ENCODE measurements around the gene ELP4.
"Not testable (repeated sequence)": the region's sequence is repeated elsewhere in the genome, so short reads cannot be mapped to it uniquely, and the experiment has no call there.

Gene ELP4

DNA sequence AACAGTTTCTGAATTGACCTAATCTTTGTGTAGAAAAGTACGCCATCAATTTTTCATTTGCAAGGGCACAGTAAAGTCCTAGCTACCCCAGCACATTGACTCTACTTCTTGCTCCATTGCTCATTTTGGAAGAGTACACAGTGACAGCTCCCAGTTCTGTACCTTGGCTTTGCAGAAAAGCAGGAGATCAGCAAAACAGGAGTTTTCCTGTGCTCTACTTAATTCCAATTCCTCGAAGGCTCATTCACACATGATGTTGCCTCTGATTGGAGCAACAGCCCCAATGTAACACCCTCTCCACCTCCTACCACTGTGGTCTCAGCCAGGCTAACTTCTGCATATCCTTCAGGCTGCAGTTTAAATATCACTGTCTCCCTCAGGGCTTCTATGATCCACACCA, 182.9 kb downstream of the ELP4 start:
- in situ Hi-C loops (cut with MboI; ENCODE audit: low sequenced_read_pairs): no loop called here

- in situ Hi-C loops (cut with MboI; ENCODE audit: low sequenced_read_pairs): not testable (repeated sequence)
These were observed 187.5 kb downstream of the ELP4 start for GRCh38 chr11:31697049-31697448.

DNA sequence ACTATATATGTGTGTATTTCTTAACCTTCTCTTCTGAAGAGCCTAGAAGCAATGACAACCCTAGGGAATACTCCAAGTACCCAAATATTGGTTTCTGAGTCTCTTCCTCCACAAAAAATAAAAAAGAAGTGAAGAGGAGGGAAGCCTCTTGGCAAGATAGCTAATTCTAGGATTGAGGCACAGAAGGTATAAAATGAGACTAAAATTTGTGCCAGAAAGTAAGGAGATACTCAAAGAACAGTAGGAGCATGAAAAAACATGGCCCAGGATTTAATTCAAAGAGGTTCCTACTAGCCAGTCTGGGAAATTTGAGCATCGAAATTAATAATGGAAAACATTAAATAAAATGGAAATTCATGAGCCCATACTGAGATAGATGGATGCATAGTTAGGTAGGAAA, 189.5 kb downstream of the ELP4 start:
- in situ Hi-C loops (cut with MboI; ENCODE audit: low sequenced_read_pairs): no loop called here

- in situ Hi-C loops (cut with MboI; ENCODE audit: low sequenced_read_pairs): no loop called here
These were observed 193.4 kb downstream of the ELP4 start for GRCh38 chr11:31702966-31703365.

GRCh38 chr11:31706357-31706756, 196.8 kb downstream of the ELP4 start:
- in situ Hi-C loops (cut with MboI; ENCODE audit: low sequenced_read_pairs): no loop called here

DNA sequence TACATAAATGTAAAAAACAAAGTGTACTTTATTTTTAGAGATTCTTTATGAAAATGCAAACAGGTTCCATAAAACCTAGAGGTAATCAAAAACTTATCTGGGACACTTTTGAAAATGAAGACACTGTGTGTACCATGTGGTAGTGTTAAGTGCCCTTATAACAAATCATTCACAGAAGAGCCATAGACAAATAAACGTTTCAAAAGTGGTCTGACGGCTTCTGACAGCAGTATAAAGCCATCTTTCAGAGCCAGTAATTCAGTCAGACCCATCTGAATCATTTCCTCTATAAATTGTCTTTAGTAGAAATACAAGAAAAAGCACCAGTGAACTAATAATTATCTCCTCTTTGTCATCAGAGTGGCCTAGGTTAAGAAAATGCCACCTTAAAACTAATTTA, 201.6 kb downstream of the ELP4 start:
- in situ Hi-C loops (cut with MboI; ENCODE audit: low sequenced_read_pairs): no loop called here

GRCh38 chr11:31712851-31713250, 203.3 kb downstream of the ELP4 start:
- in situ Hi-C loops (cut with MboI; ENCODE audit: low sequenced_read_pairs): no loop called here

DNA sequence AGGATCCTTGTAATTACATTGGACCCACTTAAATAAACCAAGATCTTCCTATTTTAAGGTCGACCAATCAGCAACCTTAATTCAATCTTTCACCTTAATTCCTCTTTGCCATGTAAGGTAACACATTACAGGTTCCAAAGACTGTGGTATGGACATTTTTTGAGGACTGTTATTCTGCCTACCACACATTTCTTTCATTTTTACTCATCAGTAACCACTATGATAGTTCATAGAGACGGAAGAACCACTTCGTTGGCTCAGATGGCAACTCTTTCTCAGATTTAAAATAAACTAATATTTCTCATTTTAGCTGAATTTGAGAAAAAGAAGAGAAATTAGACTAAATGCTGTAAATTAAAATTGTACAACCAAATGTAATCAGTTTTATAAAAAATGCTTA, 205.3 kb downstream of the ELP4 start:
- in situ Hi-C loops (cut with MboI; ENCODE audit: low sequenced_read_pairs): no loop called here

GRCh38 chr11:31720225-31720624, 210.7 kb downstream of the ELP4 start:
- in situ Hi-C loops (cut with MboI; ENCODE audit: low sequenced_read_pairs): no loop called here

DNA sequence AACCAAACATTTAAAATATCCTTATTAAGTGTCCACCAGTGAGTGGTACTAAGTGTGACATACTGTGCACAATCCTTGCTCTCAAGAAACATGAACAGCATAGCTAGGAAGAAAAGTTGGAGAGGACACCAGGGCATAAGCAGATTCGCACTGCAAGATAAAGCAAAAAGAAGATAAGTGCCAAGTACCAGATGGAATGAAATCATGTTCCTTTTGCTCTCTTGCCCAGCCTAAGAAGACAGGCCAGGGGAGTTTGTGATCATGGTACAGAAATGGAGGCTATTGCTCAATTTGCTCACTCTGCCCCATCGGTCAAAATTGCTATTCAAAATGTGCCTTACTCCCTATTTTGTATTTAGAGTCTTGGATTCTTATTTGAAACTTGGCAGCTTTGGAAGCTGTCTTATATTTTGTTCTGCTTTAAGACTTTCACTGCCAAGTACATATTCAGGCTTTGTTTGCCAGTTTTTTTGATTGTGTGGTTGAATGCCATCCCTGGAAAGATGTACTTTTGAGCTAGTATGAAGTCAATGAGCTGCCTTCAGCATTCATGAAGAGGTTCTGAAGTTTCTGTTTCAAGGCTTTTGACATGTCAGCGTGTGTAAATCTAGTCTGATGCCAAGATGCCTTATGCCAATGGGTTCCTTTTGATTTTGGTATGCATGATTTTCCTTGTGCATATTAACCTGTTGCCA, 211.3 kb downstream of the ELP4 start:
- in situ Hi-C loops (cut with MboI; ENCODE audit: low sequenced_read_pairs): no loop called here

DNA sequence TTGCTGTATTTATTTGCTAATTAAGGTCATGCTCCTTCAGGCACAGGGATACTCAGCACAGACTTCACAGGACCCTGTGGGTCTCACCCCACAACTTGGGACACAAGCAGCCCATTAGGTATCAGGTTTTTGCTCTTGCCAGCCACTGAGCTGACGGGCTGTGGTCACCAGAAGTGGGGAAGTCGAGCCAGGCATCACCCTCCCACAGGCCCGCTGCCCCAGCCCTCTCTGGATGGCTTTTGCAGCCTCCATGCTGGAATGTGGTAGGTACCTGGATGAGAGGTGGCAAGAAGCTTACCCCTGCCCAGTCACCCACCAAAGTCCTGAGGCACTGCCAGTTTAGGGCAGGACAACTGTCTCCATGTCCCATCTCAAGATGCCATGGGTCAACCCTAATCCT, 213.2 kb downstream of the ELP4 start:
- in situ Hi-C loops (cut with MboI; ENCODE audit: low sequenced_read_pairs): no loop called here

GRCh38 chr11:31725176-31725575, 215.6 kb downstream of the ELP4 start:
- in situ Hi-C loops (cut with MboI; ENCODE audit: low sequenced_read_pairs): no loop called here

- in situ Hi-C loops (cut with MboI; ENCODE audit: low sequenced_read_pairs): no loop called here
These were observed 218.9 kb downstream of the ELP4 start for GRCh38 chr11:31728432-31728831.

GRCh38 chr11:31740131-31740530, 230.6 kb downstream of the ELP4 start:
- in situ Hi-C loops (cut with MboI; ENCODE audit: low sequenced_read_pairs): no loop called here

GRCh38 chr11:31740731-31741368, 231.3 kb downstream of the ELP4 start:
- in situ Hi-C loops (cut with MboI; ENCODE audit: low sequenced_read_pairs): not testable (repeated sequence)

- in situ Hi-C loops (cut with MboI; ENCODE audit: low sequenced_read_pairs): no loop called here
These were observed 238.0 kb downstream of the ELP4 start for GRCh38 chr11:31747581-31747980.

DNA sequence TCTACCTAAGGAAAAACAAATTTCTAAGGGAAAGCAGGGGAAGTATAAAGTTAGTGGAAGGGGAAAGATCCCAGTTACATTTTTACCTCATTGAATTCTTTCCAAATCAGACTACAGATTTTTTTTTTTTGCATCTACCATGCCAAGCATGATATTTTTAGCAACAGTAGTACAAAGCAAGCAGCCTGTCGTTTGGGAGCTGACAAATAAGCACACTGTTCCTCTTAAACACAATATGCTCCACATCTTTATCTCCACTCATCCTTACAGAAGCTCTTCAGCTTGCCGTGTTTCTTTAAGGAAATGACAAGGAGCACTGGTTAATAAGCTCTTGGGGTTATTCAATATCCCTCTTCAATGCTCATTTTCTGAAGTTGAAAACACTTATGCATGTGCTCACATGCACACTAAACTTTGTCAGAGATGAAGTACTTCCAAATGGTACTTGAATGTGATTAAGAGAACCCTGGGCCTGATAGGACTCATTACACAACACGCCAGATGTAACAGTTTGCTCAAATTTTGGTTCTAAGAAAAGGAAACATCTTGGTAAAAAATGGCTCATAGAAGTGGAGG, 247.8 kb downstream of the ELP4 start:
- in situ Hi-C loops (cut with MboI; ENCODE audit: low sequenced_read_pairs): no loop called here

DNA sequence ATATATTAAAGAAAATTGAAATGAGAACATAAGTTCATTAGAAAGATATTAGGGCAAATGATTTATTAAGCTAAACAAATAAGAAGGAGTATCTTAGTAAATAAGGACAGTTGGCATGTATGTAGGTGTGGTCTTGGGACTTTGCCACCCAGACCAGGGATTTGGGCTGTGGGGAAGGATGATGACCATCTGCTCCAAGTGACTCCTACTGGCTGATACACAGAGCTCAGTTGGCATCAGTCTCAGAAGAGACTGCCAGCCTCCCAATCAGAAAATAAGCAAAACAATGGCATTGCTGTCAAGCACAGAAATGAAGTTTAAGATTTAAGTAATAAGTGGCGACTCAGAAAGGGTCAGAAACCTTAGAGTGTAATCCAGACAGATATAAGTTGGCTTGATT, 252.1 kb downstream of the ELP4 start:
- in situ Hi-C loops (cut with MboI; ENCODE audit: low sequenced_read_pairs): no loop called here

- in situ Hi-C loops (cut with MboI; ENCODE audit: low sequenced_read_pairs): no loop called here
These were observed 253.7 kb downstream of the ELP4 start for GRCh38 chr11:31763296-31763695.

DNA sequence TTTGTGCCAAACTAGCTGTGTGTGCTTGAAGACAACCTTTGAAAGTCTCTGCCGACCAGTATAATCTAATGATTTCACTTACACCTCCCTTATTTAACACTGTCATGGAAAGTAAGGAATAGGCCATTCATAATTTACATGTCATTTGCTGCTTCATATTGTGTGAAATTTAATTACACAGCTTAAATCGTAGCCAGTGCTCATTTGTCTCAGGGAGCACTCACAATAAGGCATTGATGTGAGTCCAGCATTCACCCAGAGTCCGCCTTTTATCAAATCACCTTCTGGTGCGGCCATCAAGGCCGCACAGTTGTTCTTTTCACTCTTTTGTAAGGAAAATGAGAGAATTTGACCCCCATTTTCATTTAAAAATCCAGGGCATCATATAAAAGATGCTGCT, 254.7 kb downstream of the ELP4 start:
- in situ Hi-C loops (cut with MboI; ENCODE audit: low sequenced_read_pairs): no loop called here

DNA sequence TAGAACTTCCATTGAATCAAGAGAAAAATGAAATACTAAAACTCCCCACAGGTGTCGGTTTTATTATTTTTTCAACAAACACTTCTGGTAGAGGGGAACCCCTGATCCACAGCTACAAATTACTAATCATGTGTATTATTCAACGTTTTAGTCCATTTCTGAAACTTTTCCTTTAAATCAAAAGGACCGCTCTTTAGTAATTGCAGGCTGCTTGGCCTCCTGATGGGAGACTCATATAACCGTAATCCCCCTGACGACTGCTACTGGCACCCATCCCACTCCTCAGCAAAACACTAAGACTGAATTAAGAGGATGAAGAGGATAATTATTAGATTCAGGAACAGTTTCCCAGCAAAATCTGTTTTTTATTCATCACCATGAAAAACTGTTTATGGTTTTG, 255.2 kb downstream of the ELP4 start:
- in situ Hi-C loops (cut with MboI; ENCODE audit: low sequenced_read_pairs): no loop called here

DNA sequence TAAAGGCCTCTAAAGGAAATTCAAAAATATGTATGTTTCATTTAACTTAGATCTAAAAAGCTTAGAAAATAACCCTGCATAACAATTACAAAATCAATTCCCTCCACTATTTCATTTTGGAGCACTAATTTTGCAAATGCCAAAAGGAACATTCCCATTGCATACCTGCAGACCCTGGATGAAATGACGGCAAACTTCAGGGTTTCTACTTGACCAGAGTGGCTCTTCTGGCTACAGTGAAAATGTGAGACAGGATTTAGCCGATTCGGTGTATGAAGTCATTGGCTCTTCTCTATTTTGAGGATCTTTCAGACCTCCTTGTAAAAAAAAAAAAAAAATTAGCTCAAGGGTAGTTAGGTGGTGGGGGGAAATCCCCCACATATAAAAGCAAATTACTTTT, 257.5 kb downstream of the ELP4 start:
- in situ Hi-C loops (cut with MboI; ENCODE audit: low sequenced_read_pairs): no loop called here

- in situ Hi-C loops (cut with MboI; ENCODE audit: low sequenced_read_pairs): no loop called here
These were observed 258.1 kb downstream of the ELP4 start for GRCh38 chr11:31767685-31768084.
